Tibial nerve (tissue), 4 donors: ENCODE measurements around the gene UBE2E2.

Experiments used
- EP300 ChIP-seq, 2 donors: sonication (generic); formaldehyde crosslinking; IDR thresholded peaks; one replicate each; pipeline ENCODE4 v1.6.1; 2017; ENCODE audit warnings: antibody characterized with exemption in 2 of 2, mild to moderate bottlenecking in 1 of 2
- POLR2A ChIP-seq, 2 donors: fragments of 450-650 bp; IDR thresholded peaks; one replicate each; pipeline ENCODE4 v1.6.1; 2017; ENCODE audit warnings: antibody characterized with exemption in 2 of 2, mild to moderate bottlenecking in 2 of 2, moderate library complexity in 2 of 2
- TF ChIP-seq, protein P1 (sequence below), 5 experiments: fragments of 200-600 bp in 3 of 5; fragments of 450-650 bp in 2 of 5; sonication (generic) in 3 of 5; IDR thresholded peaks; one replicate each; pipeline ENCODE4 v1.5.1; 2016 to 2019; ENCODE audit warnings: antibody characterized with exemption in 5 of 5, mild to moderate bottlenecking in 3 of 5, moderate library complexity in 2 of 5

GRCh38 chr3:23479615-23480328, 276.6 kb downstream of the UBE2E2 start:
- TF ChIP-seq, protein P1, sequence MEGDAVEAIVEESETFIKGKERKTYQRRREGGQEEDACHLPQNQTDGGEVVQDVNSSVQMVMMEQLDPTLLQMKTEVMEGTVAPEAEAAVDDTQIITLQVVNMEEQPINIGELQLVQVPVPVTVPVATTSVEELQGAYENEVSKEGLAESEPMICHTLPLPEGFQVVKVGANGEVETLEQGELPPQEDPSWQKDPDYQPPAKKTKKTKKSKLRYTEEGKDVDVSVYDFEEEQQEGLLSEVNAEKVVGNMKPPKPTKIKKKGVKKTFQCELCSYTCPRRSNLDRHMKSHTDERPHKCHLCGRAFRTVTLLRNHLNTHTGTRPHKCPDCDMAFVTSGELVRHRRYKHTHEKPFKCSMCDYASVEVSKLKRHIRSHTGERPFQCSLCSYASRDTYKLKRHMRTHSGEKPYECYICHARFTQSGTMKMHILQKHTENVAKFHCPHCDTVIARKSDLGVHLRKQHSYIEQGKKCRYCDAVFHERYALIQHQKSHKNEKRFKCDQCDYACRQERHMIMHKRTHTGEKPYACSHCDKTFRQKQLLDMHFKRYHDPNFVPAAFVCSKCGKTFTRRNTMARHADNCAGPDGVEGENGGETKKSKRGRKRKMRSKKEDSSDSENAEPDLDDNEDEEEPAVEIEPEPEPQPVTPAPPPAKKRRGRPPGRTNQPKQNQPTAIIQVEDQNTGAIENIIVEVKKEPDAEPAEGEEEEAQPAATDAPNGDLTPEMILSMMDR (IDR thresholded peaks at IDR 0.05), result no peak
- no peak for TF ChIP-seq POLR2A (IDR thresholded peaks at IDR 0.05)
- TF ChIP-seq EP300 (IDR thresholded peaks at IDR 0.05), result no peak
